ENCODE results near the gene FBL. TPM values are rescaled to one million over a fixed set of nuclear protein-coding genes. Genes with fewer than 3 reads are reported as not detected.
"Not testable (repeated sequence)": the region's sequence is repeated elsewhere in the genome, so short reads cannot be mapped to it uniquely, and the experiment has no call there.

The FBL gene
- total RNA-seq, result 100 to 1,000 TPM; 139 to 224 TPM

GRCh38 chr19:39845933-39846677, at the start of gene FBL:
Gene FBL, minus strand, starts transcription at chr19:39846379. Its CDS starts 79 bp downstream, at chr19:39846300.
- Histone ChIP-seq H3K4me3 (peak within 1 kb of the TSS; percentile 60 to 85), H3K36me3 (no peaks in the 10 kb centered on the region), H3K27me3 (replicated peaks; ENCODE audit: insufficient read depth) (no peaks in the 10 kb centered on the region), H3K4me1 (replicated peaks) (peaks cover 6% of the 10 kb centered on the region), H3K9me3 (no peaks in the 10 kb centered on the region), H3K27ac (peak within 1 kb of the TSS; percentile 74 to 86)
- TF ChIP-seq CTCF (IDR thresholded peaks at IDR 0.05), result peak in 1 of 4 experiments; percentile 6
- TF ChIP-seq POLR2AphosphoS5 (IDR thresholded peaks at IDR 0.05), result peak; percentile 92
- peak; percentile 70 for TF ChIP-seq POLR2A (IDR thresholded peaks at IDR 0.05)
- under 1% methylated on average over 40 of the region's 57 CpGs for WGBS
- DNase-seq (ENCODE audit: low spot score), result peak; percentile 94
- intact Hi-C loops (cut with DNase I), result loop anchor here (2.0 to 5.0 kb wide), 2 partner anchors 53 to 126 kb away; partner anchors contain the start of gene PSMC4

- H3K36me3 ChIP-seq; intact Hi-C loops (cut with DNase I); H3K27ac ChIP-seq: not testable (repeated sequence)
Observed at GRCh38 chr19:39895096-39895495, 48.9 kb upstream of the FBL start.

GRCh38 chr19:39894236-39894606, 48.0 kb upstream of the FBL start:
- H3K4me3 ChIP-seq; intact Hi-C loops (cut with DNase I); DNase-seq (ENCODE audit: low spot score); H3K36me3 ChIP-seq; H3K4me1 ChIP-seq (replicated peaks); H3K27ac ChIP-seq; H3K27me3 ChIP-seq (replicated peaks; ENCODE audit: insufficient read depth); H3K9me3 ChIP-seq: not testable (repeated sequence)
- WGBS, result no CpG with 5 or more reads among the region's 16 CpGs

More at GRCh38 chr19:39895096-39895495, 48.9 kb upstream of the FBL start:
- not testable (repeated sequence) for DNase-seq (ENCODE audit: low spot score); H3K4me3 ChIP-seq; H3K27me3 ChIP-seq (replicated peaks; ENCODE audit: insufficient read depth); H3K4me1 ChIP-seq (replicated peaks); H3K9me3 ChIP-seq
- WGBS, result 98% methylated on average over 10 of the region's 11 CpGs

GRCh38 chr19:39893366-39894235, 47.4 kb upstream of the FBL start:
- DNase-seq (ENCODE audit: low spot score); H3K4me3 ChIP-seq; H3K4me1 ChIP-seq (replicated peaks); H3K9me3 ChIP-seq; intact Hi-C loops (cut with DNase I); H3K36me3 ChIP-seq; H3K27me3 ChIP-seq (replicated peaks; ENCODE audit: insufficient read depth); H3K27ac ChIP-seq: not testable (repeated sequence)
- WGBS, result 60% methylated on average over 27 of the region's 29 CpGs

- intact Hi-C loops (cut with DNase I); H3K4me1 ChIP-seq (replicated peaks); H3K36me3 ChIP-seq; DNase-seq (ENCODE audit: low spot score); H3K9me3 ChIP-seq; H3K27me3 ChIP-seq (replicated peaks; ENCODE audit: insufficient read depth); H3K27ac ChIP-seq; H3K4me3 ChIP-seq: not testable (repeated sequence)
- 71% methylated on average over 5 of the region's 5 CpGs for WGBS
Observed at GRCh38 chr19:39892506-39892902, 46.3 kb upstream of the FBL start.

- 56% methylated on average over 60 of the region's 64 CpGs for WGBS
- H3K27me3 ChIP-seq (replicated peaks; ENCODE audit: insufficient read depth); H3K9me3 ChIP-seq; H3K27ac ChIP-seq; H3K4me1 ChIP-seq (replicated peaks); intact Hi-C loops (cut with DNase I); DNase-seq (ENCODE audit: low spot score); H3K4me3 ChIP-seq; H3K36me3 ChIP-seq: not testable (repeated sequence)
Observed at GRCh38 chr19:39891660-39892505, 45.7 kb upstream of the FBL start.

Measured in prostate gland (tissue), 2 donors.